Measurements from ENCODE around the gene HDLBP.

DNA sequence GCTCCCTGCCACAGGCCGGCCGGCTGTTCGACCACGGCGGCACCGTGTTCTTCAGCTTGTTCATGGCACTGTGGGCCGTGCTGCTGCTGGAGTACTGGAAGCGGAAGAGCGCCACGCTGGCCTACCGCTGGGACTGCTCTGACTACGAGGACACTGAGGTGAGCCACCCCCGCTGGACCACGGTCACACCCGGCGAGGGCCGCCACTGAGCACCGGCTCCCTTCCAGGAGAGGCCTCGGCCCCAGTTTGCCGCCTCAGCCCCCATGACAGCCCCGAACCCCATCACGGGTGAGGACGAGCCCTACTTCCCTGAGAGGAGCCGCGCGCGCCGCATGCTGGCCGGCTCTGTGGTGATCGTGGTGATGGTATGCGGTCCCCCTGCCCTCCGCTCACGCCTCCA, 106.2 kb downstream of the HDLBP start:
- TF ChIP-seq POLR2AphosphoS5 (IDR thresholded peaks at IDR 0.05) (no peak), POLR2A (IDR thresholded peaks at IDR 0.05) (no peak)
- TF ChIP-seq, protein P1, sequence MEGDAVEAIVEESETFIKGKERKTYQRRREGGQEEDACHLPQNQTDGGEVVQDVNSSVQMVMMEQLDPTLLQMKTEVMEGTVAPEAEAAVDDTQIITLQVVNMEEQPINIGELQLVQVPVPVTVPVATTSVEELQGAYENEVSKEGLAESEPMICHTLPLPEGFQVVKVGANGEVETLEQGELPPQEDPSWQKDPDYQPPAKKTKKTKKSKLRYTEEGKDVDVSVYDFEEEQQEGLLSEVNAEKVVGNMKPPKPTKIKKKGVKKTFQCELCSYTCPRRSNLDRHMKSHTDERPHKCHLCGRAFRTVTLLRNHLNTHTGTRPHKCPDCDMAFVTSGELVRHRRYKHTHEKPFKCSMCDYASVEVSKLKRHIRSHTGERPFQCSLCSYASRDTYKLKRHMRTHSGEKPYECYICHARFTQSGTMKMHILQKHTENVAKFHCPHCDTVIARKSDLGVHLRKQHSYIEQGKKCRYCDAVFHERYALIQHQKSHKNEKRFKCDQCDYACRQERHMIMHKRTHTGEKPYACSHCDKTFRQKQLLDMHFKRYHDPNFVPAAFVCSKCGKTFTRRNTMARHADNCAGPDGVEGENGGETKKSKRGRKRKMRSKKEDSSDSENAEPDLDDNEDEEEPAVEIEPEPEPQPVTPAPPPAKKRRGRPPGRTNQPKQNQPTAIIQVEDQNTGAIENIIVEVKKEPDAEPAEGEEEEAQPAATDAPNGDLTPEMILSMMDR (IDR thresholded peaks at IDR 0.05 in 8 of 11, conservative IDR thresholded peaks at IDR 0.05 in 3 of 11): no peak

Data from spleen (tissue), 7 donors.